SK-N-MC (cell line): ENCODE data around the gene NIT2.

ENCODE experiments used
- EZH2 ChIP-seq: fragments of 200-600 bp; sonication (generic); IDR thresholded peaks from one replicate; pipeline ENCODE4 v1.6.1; 2017; ENCODE audit warnings: antibody characterized with exemption
- FOXP2 ChIP-seq: optimal IDR thresholded peaks from 2 replicates; pipeline ENCODE3; 2011; ENCODE audit warnings: mild to moderate bottlenecking, moderate library complexity; ENCODE audit not compliant: insufficient read depth; ENCODE audit errors: extremely low read length, control extremely low read depth
- POLR2AphosphoS5 ChIP-seq: IDR thresholded peaks from 2 replicates; pipeline ENCODE4 v1.6.1; 2012; ENCODE audit warnings: mild to moderate bottlenecking, low read depth, low read length, borderline replicate concordance

DNA sequence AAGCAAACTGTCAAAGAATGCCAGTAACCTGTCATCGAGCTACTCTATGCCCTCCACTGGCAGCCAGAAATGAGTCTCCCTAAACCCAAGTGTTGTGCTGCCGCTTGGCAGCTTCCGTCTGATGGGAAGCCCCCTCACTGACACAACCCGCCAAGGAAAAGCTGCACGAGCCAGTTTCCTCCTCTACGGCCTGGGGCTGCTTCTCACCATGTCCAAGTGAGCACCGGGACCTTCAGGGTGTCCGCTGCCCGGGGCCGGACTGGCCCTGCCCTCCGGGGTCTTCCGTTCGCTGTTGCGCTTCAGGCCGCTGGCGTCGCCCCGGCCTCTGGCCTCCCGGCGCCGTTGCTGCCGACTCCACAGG is 65.8 kb downstream of the NIT2 start:
- TF ChIP-seq FOXP2 = no peak
- TF ChIP-seq EZH2 = no peak
- TF ChIP-seq POLR2AphosphoS5 = no peak
